Measurements from ENCODE around the gene ESR1.

GRCh38 chr6:152148412-152148811 is 340.9 kb downstream of the ESR1 start:
- TF ChIP-seq SIN3A (IDR thresholded peaks at IDR 0.05; ENCODE audit: borderline replicate concordance, low read depth, low read length) = no peak
- TF ChIP-seq JUND (IDR thresholded peaks at IDR 0.05) = no peak
- no peak for TF ChIP-seq CTCF (IDR thresholded peaks at IDR 0.05)
- TF ChIP-seq CHD2 (IDR thresholded peaks at IDR 0.05; ENCODE audit: low read length, partially characterized antibody) = no peak
- TF ChIP-seq TAF1 (IDR thresholded peaks at IDR 0.05; ENCODE audit: borderline replicate concordance, low read depth, low read length) = no peak
- no peak for TF ChIP-seq YY1 (IDR thresholded peaks at IDR 0.05; ENCODE audit: low read depth)
- no peak for TF ChIP-seq TCF12 (IDR thresholded peaks at IDR 0.05)
- TF ChIP-seq EZH2phosphoT487 (IDR thresholded peaks at IDR 0.05; ENCODE audit: borderline replicate concordance, low read depth) = no peak

Data from SK-N-SH (cell line).